Brain microvascular endothelial cell (primary cell): ENCODE data around the gene SMCR8.
"Not testable (repeated sequence)": the region's sequence is repeated elsewhere in the genome, so short reads cannot be mapped to it uniquely, and the experiment has no call there.

Experiments used
- DNase-seq: peaks from one replicate; pipeline ENCODE4 v3.0.0-alpha.2; 2020
- H3K27ac ChIP-seq: fragments of 250-450 bp; sonication (Bioruptor Pico); 2 replicates; pipeline ENCODE4 v1.5.1; 2020; ENCODE audit warnings: mild to moderate bottlenecking, moderate library complexity
- H3K27me3 ChIP-seq: fragments of 250-450 bp; sonication (Bioruptor Pico); replicated peaks from 2 replicates; pipeline ENCODE4 v1.5.1; 2020; ENCODE audit warnings: mild to moderate bottlenecking
- H3K36me3 ChIP-seq: fragments of 250-450 bp; sonication (Bioruptor Pico); replicated peaks from 2 replicates; pipeline ENCODE4 v1.5.1; 2020; ENCODE audit warnings: mild to moderate bottlenecking
- H3K4me3 ChIP-seq: 2 replicates; pipeline ENCODE4 v1.5.1; 2011; ENCODE audit warnings: low read depth, mild to moderate bottlenecking, control low read depth, low read length, moderate library complexity
- in situ Hi-C: cut with HindIII; loops from 2 replicates; pipeline ENCODE4 v1.10.0; 2017; ENCODE audit warnings: low sequenced_read_pairs, low pct_ligation_motif_present
- TF ChIP-seq, protein P1 (sequence below): IDR thresholded peaks from 2 replicates; pipeline ENCODE4 v1.5.1; 2011; ENCODE audit warnings: low read depth, mild to moderate bottlenecking, moderate library complexity, low read length, control low read depth, inconsistent platforms; ENCODE audit errors: missing control alignments

SMCR8 gene

DNA sequence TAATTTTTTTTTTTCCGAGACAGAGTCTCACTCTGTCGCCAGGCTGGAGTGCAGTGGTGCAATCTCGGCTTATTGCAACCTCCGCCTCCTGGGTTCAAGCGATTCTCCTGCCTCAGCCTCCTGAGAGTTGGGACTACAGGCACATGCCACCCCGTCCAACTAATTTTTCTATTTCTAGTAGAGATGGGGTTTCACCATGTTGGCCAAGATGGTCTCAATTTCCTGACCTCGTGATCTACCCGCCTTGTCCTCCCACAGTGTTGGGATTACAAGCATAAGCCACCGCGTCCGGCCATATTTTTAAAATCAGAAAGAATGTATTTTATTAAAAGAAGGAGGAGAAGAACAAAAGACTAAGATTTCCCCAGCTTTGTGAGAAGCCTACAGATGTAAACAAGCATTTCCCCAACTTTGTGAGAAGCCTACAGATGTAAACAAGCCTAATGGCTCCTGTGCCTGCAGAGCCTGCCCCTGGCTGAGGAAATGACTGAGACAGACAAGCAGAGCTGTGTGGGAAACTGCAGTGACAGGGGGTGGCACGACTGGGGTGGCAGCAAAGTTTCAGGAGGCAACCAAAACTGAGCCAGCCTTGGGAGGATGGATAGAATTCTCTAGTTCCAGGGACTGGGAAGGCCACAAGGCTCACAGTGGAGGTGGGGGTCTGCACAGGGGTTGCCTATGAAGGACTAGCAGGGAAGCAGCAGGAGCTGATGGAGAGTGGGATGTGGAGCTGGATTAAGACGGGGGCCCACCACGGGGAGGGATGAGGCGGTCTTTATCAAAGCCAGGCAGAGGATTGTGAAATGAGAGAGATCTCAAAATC, 23.2 kb upstream of the SMCR8 start:
- Histone ChIP-seq H3K4me3 (no peak overlapping the region), H3K27ac (no peak overlapping the region), H3K27me3 (no peaks in the 10 kb centered on the region), H3K36me3 (peaks cover 40% of the 10 kb centered on the region)
- DNase-seq, result no peak
- in situ Hi-C loops, result no loop called here
- TF ChIP-seq, protein P1, sequence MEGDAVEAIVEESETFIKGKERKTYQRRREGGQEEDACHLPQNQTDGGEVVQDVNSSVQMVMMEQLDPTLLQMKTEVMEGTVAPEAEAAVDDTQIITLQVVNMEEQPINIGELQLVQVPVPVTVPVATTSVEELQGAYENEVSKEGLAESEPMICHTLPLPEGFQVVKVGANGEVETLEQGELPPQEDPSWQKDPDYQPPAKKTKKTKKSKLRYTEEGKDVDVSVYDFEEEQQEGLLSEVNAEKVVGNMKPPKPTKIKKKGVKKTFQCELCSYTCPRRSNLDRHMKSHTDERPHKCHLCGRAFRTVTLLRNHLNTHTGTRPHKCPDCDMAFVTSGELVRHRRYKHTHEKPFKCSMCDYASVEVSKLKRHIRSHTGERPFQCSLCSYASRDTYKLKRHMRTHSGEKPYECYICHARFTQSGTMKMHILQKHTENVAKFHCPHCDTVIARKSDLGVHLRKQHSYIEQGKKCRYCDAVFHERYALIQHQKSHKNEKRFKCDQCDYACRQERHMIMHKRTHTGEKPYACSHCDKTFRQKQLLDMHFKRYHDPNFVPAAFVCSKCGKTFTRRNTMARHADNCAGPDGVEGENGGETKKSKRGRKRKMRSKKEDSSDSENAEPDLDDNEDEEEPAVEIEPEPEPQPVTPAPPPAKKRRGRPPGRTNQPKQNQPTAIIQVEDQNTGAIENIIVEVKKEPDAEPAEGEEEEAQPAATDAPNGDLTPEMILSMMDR, result no peak

- in situ Hi-C loops, H3K27me3 ChIP-seq, H3K4me3 ChIP-seq, DNase-seq, H3K27ac ChIP-seq: not testable (repeated sequence)
- peaks cover 35% of the 10 kb centered on the region for H3K36me3 ChIP-seq
These were observed 17.0 kb upstream of the SMCR8 start for GRCh38 chr17:18298061-18298460.

GRCh38 chr17:18300725-18301480, 14.2 kb upstream of the SMCR8 start:
- no peak overlapping the region for H3K27ac ChIP-seq
- no peak for DNase-seq
- H3K4me3 ChIP-seq, result no peak overlapping the region
- in situ Hi-C loops, result no loop called here
- no peaks in the 10 kb centered on the region for H3K27me3 ChIP-seq
- peaks cover 53% of the 10 kb centered on the region for H3K36me3 ChIP-seq
- TF ChIP-seq, protein P1, result no peak

DNA sequence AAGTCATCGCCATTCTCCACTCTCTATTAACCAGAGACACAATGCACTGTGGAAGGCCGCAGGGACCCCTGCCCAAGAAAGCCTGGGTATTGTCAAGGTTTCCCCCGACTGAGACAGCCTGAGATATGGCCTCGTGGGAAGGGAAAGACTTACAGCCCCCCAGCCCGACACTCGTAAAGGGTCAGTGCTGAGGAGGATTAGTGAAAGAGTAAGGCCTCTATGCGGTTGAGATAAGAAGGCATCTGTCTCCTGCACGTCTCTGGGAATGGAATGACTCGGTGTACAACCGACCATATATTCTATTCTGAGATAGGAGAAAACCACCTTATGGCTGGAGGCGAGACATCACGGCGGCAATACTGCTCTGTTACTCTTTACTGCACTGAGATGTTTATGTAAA, 11.9 kb upstream of the SMCR8 start:
- H3K36me3 ChIP-seq, result peaks cover 65% of the 10 kb centered on the region
- H3K4me3 ChIP-seq, DNase-seq, H3K27me3 ChIP-seq, in situ Hi-C loops, H3K27ac ChIP-seq: not testable (repeated sequence)

DNA sequence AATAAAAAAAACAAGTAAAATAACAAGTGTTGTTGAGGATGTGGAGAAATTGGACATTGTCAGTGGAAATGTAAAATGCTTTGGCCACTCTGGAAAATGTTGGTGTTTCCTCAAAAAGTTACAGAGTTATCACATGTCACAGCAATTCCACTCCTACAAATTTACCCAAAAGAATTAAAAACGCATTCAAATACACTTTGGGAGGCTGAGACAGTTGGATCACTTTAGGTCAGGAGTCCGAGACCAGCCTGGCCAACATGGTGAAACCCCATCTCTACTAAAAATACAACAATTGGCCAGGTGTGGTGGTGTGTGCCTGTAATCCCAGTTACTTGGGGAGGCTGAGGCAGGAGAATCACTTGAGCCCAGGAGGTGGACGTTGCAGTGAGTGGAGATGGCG, 5.9 kb upstream of the SMCR8 start:
- peaks cover 34% of the 10 kb centered on the region for H3K36me3 ChIP-seq
- TF ChIP-seq, protein P1, result no peak
- H3K27ac ChIP-seq, result no peak overlapping the region
- in situ Hi-C loops, result no loop called here
- no peak for DNase-seq
- H3K4me3 ChIP-seq, result no peak overlapping the region
- H3K27me3 ChIP-seq, result no peaks in the 10 kb centered on the region

DNA sequence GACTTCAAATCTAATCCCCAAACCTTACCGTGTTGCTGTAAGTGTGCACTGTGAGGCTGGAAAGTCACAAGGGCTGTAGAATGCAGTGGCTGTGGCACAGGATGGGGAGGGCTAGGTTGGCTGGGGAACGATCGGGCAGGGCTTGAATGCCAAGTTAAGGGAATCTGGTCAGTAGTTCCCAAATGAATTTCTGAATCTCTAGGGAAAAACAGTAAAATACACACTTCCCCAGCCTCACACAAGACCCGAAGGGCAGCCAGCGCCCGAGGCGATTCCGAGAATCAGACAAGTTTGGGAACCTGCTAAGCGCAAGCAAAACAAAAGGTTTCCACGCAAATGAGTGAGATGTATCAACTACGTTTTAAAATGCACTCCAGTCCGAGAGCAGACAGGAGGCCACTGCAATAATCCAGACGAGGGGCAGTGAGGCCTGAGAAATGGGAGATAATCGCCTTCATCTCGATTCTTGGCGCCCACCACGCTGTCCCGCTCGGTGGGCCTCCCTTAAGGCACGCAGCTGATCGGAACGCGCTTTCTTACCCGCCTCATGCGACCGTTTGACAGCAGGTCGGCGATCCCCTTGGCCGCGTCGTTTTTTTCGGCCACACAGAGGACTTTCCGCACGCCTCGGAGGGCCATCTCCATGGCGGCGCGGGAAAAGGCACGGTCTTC, 898 bp upstream of the SMCR8 start:
- DNase-seq, result no peak
- Histone ChIP-seq H3K27ac (peak overlapping the region; percentile 92), H3K36me3 (peaks cover 8% of the 10 kb centered on the region), H3K27me3 (no peaks in the 10 kb centered on the region), H3K4me3 (peak overlapping the region; percentile 95)
- TF ChIP-seq, protein P1, result no peak
- in situ Hi-C loops, result no loop called here
